GM12865 (cell line): ENCODE measurements around the gene GNG2.

Source experiments
- DNase-seq: peaks from one replicate; pipeline ENCODE4 v3.0.0; 2010; ENCODE audit warnings: low read depth
- H3K4me3 ChIP-seq: 2 replicates; pipeline ENCODE4 v1.5.1; 2011; ENCODE audit warnings: mild to moderate bottlenecking, low read depth, low read length, control low read depth
- TF ChIP-seq, protein P1 (sequence below): IDR thresholded peaks from 2 replicates; pipeline ENCODE4 v1.5.1; 2011; ENCODE audit warnings: low read length, control low read depth, low read depth, inconsistent platforms; ENCODE audit not compliant: insufficient read depth; ENCODE audit errors: missing control alignments

The GNG2 gene

DNA sequence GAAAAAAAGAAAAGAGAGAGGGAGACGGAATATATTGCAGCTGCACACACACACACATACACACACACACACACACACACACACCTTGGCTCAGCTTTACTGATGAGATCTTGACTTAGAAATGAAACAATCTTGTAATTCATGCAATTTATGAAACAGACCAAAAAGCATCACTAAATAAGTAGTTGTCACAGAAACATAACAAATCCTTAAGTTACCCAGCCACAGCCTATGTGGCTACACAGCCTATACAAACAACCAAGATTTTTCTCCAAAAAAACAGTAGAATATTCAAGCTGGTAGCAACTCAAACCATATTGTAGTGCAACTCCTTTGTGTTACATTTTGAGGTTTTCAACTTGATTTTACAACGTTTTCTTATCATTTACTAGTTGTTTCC lies 37.9 kb upstream of the GNG2 start:
- no peak for DNase-seq
- TF ChIP-seq, protein P1, sequence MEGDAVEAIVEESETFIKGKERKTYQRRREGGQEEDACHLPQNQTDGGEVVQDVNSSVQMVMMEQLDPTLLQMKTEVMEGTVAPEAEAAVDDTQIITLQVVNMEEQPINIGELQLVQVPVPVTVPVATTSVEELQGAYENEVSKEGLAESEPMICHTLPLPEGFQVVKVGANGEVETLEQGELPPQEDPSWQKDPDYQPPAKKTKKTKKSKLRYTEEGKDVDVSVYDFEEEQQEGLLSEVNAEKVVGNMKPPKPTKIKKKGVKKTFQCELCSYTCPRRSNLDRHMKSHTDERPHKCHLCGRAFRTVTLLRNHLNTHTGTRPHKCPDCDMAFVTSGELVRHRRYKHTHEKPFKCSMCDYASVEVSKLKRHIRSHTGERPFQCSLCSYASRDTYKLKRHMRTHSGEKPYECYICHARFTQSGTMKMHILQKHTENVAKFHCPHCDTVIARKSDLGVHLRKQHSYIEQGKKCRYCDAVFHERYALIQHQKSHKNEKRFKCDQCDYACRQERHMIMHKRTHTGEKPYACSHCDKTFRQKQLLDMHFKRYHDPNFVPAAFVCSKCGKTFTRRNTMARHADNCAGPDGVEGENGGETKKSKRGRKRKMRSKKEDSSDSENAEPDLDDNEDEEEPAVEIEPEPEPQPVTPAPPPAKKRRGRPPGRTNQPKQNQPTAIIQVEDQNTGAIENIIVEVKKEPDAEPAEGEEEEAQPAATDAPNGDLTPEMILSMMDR = no peak
- H3K4me3 ChIP-seq = no peak overlapping the region

DNA sequence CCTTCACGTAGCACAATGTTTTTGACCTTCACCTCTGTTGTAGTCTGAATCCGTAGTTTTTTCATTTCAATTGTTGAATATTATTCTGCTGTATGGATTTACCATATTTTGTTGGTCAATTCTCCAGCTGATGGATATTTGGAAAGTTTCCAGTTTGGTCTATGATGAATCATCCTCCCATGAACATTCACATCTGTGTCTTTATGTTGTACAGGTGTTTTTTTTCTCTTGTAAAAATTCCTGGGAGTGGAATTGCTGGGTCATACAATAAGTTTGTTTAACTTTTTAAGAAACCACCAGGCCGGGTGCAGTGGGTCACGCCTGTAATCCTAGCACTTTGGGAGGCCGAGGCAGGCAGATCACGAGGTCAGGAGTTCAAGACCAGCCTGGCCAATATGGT lies 36.7 kb upstream of the GNG2 start:
- TF ChIP-seq, protein P1 = no peak
- no peak overlapping the region for H3K4me3 ChIP-seq
- DNase-seq = no peak

DNA sequence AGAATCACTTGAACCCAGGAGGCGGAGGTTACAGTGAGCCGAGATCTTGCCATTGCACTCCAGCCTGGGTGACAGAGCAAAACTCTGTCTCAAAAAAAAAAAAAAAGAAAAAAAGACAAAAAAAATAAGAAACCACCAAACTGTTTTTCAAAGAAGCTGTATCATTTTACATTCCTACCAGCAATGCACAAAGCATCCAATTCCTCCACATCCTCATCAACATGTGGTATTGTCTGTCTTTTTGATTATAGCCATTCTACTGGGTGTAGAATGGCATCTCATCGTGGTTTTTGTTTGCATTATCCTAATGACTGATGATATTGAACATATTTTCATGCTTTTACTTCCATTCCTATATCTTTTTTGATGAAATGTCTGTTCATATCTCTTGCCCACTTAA lies 36.2 kb upstream of the GNG2 start:
- TF ChIP-seq, protein P1 = no peak
- no peak for DNase-seq
- no peak overlapping the region for H3K4me3 ChIP-seq

DNA sequence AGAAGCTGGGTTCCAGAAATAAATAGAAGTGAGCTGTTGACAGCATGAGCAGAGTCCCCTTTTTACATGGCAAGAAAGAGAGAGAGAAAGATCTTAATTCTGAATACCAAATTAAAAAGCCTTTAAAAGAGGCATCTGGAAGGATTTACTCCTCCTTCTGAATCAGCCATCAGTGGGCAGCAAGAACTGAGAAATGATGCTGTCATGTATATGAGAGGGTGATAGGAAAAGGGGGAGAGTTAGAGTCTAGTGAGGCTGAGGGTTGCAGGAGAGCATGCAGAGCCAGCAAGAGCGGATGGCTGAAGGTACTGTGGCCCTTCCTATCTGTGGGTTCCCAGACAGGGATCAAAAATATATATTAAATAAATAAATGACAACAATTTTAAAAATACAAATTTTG lies 34.5 kb upstream of the GNG2 start:
- TF ChIP-seq, protein P1 = no peak
- H3K4me3 ChIP-seq = no peak overlapping the region
- no peak for DNase-seq

DNA sequence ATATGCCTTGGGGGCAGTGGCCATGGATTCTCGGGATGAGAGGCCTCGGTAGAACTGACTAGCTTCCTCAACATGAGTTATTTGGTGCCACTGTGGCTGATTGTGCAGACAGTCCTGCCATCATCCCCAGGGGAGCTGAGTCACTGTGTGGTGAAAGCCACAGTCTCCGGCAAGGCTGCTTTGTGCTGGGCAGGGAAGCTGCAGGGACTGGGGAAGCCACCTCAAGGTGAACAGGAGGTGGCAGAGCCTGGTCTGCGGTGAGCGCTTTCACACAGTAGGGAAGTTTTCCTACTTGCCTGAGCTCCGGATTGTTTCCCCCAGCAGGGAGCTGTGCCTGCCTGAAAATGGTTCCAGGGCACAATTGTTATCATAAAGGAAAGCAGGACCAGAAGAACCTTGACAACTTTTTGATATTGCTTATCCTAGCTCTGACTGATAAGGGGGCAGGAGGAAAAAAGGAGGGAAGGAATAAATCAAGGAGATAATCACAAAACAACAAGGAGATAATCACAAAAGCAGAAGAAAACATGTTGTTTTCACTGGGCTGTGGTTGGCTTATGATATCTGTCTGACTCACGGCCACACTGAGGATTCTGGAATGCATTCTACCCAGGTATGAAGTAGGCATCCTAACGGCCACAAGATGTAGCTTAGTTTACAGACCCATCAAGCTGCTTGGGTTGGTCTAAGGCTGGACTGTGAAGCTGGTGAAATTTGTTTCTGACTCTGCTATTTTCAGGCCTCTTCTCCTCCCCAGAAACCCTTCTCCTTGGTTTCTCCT lies 32.2 kb upstream of the GNG2 start:
- H3K4me3 ChIP-seq = no peak overlapping the region
- peak; percentile 77 for DNase-seq
- TF ChIP-seq, protein P1 = no peak

DNA sequence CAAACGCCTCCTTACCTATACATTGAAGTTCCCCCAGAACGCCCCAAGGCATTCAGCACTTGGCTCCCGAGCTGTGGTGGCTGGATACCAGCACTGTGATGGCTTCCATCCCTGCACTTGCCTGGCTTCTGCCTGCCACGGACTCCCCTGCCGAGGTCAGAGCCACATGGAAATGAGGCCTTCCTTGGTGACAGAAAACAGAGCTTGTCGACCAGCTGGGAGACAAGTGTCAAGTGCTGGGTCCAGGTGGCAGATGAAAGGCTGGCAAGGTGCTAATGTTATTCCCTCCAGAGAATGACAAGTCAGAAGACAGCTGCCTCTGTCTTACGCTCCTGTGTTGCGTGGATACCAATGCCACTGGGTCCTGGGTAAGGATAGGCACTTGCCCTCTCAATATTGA lies 26.2 kb upstream of the GNG2 start:
- no peak for DNase-seq
- TF ChIP-seq, protein P1 = no peak
- no peak overlapping the region for H3K4me3 ChIP-seq

DNA sequence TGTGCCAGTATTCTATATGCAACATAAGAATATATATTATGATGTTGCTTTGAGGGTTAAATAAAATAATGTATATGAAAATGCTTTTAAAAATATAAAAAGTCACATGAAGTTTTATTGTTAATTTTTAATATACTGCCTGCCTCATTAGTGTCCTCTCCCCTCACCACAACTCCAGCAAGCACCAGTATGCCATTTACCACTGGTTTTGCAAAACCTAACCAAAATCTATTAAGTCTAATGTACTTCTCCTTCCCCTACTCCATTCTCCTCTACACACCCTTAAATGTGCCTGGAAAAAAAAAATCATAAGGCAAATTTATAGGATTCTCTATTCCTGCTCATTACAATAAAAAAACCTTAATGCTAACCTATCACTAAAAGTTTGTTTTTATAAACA lies 24.0 kb upstream of the GNG2 start:
- no peak for DNase-seq
- TF ChIP-seq, protein P1 = no peak
- H3K4me3 ChIP-seq = no peak overlapping the region
